IMR-90 (cell line): Measurements from ENCODE around the gene SLC9A7. TPM values are rescaled to one million over a fixed set of nuclear protein-coding genes. Genes with fewer than 3 reads are reported as not detected.

Experiments
- ATAC-seq: fragments of 200-7000 bp; cut with Tn5 transposase; 2 replicates; pipeline ENCODE4 v1.9.1; 2020; ENCODE audit warnings: low read depth, mild to moderate bottlenecking, moderate library complexity
- BruUV-seq: library from RNA; stranded (reverse); fragments of 400-500 nt; replicated peaks from 2 replicates; lab custom pipeline; 2021; lab: Mats Ljungman, UMichigan
- CTCF ChIA-PET: fragments of 300-600 bp; formaldehyde crosslinking; extraction: SDS; loops from one replicate; lab custom pipeline; 2021; ENCODE audit warnings: antibody characterized with exemption; lab: Yijun Ruan, JAX
- POLR2A ChIA-PET: fragments of 300-600 bp; sonication (Branson Sonifier 250); formaldehyde crosslinking; loops from one replicate; lab custom pipeline; 2022; ENCODE audit warnings: antibody characterized with exemption; ENCODE audit not compliant: unreplicated experiment; lab: Charles Lee
- DNase-seq: peaks from one replicate; pipeline ENCODE4 v3.0.0; 2013
- H2AFZ ChIP-seq: replicated peaks from 2 replicates; pipeline ENCODE3; 2013; ENCODE audit warnings: low read length, mild to moderate bottlenecking; ENCODE audit not compliant: poor library complexity
- H2AK5ac ChIP-seq: 2 replicates; pipeline ENCODE4 v1.6.1; 2013; ENCODE audit warnings: low read depth, low read length, inconsistent platforms
- H2AK9ac ChIP-seq: replicated peaks from 2 replicates; pipeline ENCODE3; 2013; ENCODE audit warnings: mild to moderate bottlenecking, low read depth, low read length, moderate library complexity; ENCODE audit not compliant: poor library complexity
- H2BK120ac ChIP-seq: 2 replicates; pipeline ENCODE4 v1.6.1; 2013; ENCODE audit warnings: low read depth, low read length, inconsistent platforms
- H2BK15ac ChIP-seq: 3 replicates; pipeline ENCODE4 v1.6.1; 2013; ENCODE audit warnings: low read depth, low read length, inconsistent platforms
- H2BK20ac ChIP-seq: 2 replicates; pipeline ENCODE4 v1.6.1; 2013; ENCODE audit warnings: low read depth, mild to moderate bottlenecking, inconsistent platforms, low read length, moderate library complexity
- H2BK5ac ChIP-seq: 2 replicates; pipeline ENCODE4 v1.6.1; 2013; ENCODE audit warnings: mild to moderate bottlenecking, low read depth, low read length, inconsistent platforms; ENCODE audit not compliant: poor library complexity, severe bottlenecking
- H3K14ac ChIP-seq: replicated peaks from 2 replicates; pipeline ENCODE4 v1.6.1; 2013; ENCODE audit warnings: low read depth, low read length, inconsistent platforms
- H3K18ac ChIP-seq: 2 replicates; pipeline ENCODE4 v1.6.1; 2013; ENCODE audit warnings: low read depth, low read length, control low read depth
- H3K23ac ChIP-seq: 2 replicates; pipeline ENCODE4 v1.6.1; 2013; ENCODE audit warnings: low read depth, low read length, inconsistent platforms
- H3K27ac ChIP-seq: 2 replicates; pipeline ENCODE4 v1.5.1; 2013; ENCODE audit warnings: mild to moderate bottlenecking, control low read depth, low read length; ENCODE audit not compliant: insufficient read depth
- H3K27me3 ChIP-seq: 2 replicates; pipeline ENCODE4 v1.6.1; 2013; ENCODE audit warnings: low read length; ENCODE audit not compliant: control insufficient read depth, insufficient read depth
- H3K36me3 ChIP-seq: 2 replicates; pipeline ENCODE4 v1.6.1; 2013; ENCODE audit warnings: low read length, mixed read lengths; ENCODE audit not compliant: control insufficient read depth, insufficient read depth
- H3K4ac ChIP-seq: 2 replicates; pipeline ENCODE4 v1.6.1; 2013; ENCODE audit warnings: low read depth, low read length, inconsistent platforms
- H3K4me1 ChIP-seq: 2 replicates; pipeline ENCODE4 v1.6.1; 2013; ENCODE audit warnings: low read length, mixed read lengths; ENCODE audit not compliant: control insufficient read depth, insufficient read depth
- H3K4me2 ChIP-seq: 2 replicates; pipeline ENCODE4 v1.6.1; 2013; ENCODE audit warnings: low read depth, mild to moderate bottlenecking, control low read depth, low read length, moderate library complexity
- H3K4me3 ChIP-seq: 2 replicates; pipeline ENCODE4 v1.5.1; 2013; ENCODE audit warnings: low read depth, mild to moderate bottlenecking, control low read depth, low read length, moderate library complexity; ENCODE audit not compliant: insufficient read depth
- H3K56ac ChIP-seq: 2 replicates; pipeline ENCODE4 v1.6.1; 2013; ENCODE audit warnings: low read length, inconsistent platforms; ENCODE audit not compliant: insufficient read depth; ENCODE audit errors: extremely low read depth
- H3K79me1 ChIP-seq, 2 experiments: 2 replicates each; pipeline ENCODE4 v1.6.1; 2013; ENCODE audit warnings: low read length in 2 of 2, inconsistent platforms in 1 of 2, low read depth in 1 of 2
- H3K9ac ChIP-seq: 2 replicates; pipeline ENCODE4 v1.6.1; 2013; ENCODE audit warnings: low read depth, low read length, control low read depth
- H3K9me1 ChIP-seq: 2 replicates; pipeline ENCODE4 v1.6.1; 2013; ENCODE audit warnings: low read length, inconsistent platforms; ENCODE audit not compliant: insufficient read depth
- H3K9me3 ChIP-seq: 2 replicates; pipeline ENCODE4 v1.6.1; 2013; ENCODE audit warnings: low read length; ENCODE audit not compliant: control insufficient read depth, insufficient read depth
- H4K20me1 ChIP-seq: 2 replicates; pipeline ENCODE4 v1.6.1; 2013; ENCODE audit warnings: low read length, inconsistent platforms; ENCODE audit not compliant: insufficient read depth
- H4K5ac ChIP-seq: 2 replicates; pipeline ENCODE4 v1.6.1; 2013; ENCODE audit warnings: mild to moderate bottlenecking, low read depth, low read length, control low read depth
- H4K8ac ChIP-seq, 2 experiments: 2 replicates each; pipeline ENCODE4 v1.6.1; 2013; ENCODE audit warnings: low read depth in 2 of 2, low read length in 2 of 2, control low read depth in 1 of 2, inconsistent platforms in 1 of 2
- H4K91ac ChIP-seq: 2 replicates; pipeline ENCODE4 v1.6.1; 2013; ENCODE audit warnings: low read depth, low read length, inconsistent platforms; ENCODE audit not compliant: insufficient read depth
- ELK1 ChIP-seq: fragments of 150-350 bp; IDR thresholded peaks from 2 replicates; pipeline ENCODE4 v1.6.1; 2016; ENCODE audit warnings: low read depth, mild to moderate bottlenecking, low read length, moderate library complexity, borderline replicate concordance
- NFE2L2 ChIP-seq: fragments of 150-350 bp; IDR thresholded peaks from 2 replicates; pipeline ENCODE4 v1.6.1; 2016; ENCODE audit warnings: low read depth, mild to moderate bottlenecking, low read length
- SMC3 ChIP-seq: fragments of 150-350 bp; IDR thresholded peaks from 2 replicates; pipeline ENCODE4 v1.6.1; 2016; ENCODE audit warnings: low read depth, mild to moderate bottlenecking, antibody characterized with exemption, low read length, moderate library complexity
- WGBS, 2 experiments: methylation state at CpG; one replicate each; pipeline versions ENCODE4 v1.1.5 to v1.1.7; 2013; ENCODE audit warnings: missing lambda C conversion rate in 2 of 2; ENCODE audit not compliant: insufficient read length in 1 of 2; ENCODE audit errors: extremely low coverage in 2 of 2; 5-methylcytosine and 5-hydroxymethylcytosine counted together
- dilution Hi-C: fragments of 300-500 bp; cut with HindIII; formaldehyde crosslinking; loops from one replicate; pipeline ENCODE4 v1.14.3; 2018; ENCODE audit warnings: low sequenced_read_pairs; ENCODE audit not compliant: unreplicated experiment
- in situ Hi-C: fragments of 300-500 bp; cut with MboI; formaldehyde crosslinking; loops from 3 replicates; pipeline ENCODE4 v1.14.3; 2019; ENCODE audit warnings: low sequenced_read_pairs, inconsistent platforms, mixed read lengths
- intact Hi-C: fragments of 100-400 bp; cut with micrococcal nuclease; formaldehyde crosslinking; loops from 2 replicates; pipeline ENCODE4 v1.10.0; 2022
- polyA plus RNA-seq, 3 experiments: library from polyadenylated mRNA; depleted of rRNA; stranded (reverse); fragments of >200 nt; gene quantifications; 2 replicates each; pipeline ENCODE4 v1.2.3, GENCODE V29; 2012; ENCODE audit warnings: low replicate concordance in 1 of 3
- total RNA-seq: library from RNA; depleted of rRNA; stranded (reverse); fragments of >200 nt; gene quantifications from 2 replicates; pipeline ENCODE4 v1.2.3, GENCODE V29; 2012

The SLC9A7 gene
- total and polyA plus RNA-seq, 2 of the 4 experiments (the other 2 are of a cell fraction), result 14.4 to 76.4 TPM

GRCh38 chrX:46754586-46755061, 4.3 kb downstream of the SLC9A7 start:
- CTCF ChIA-PET, result no interaction called here
- no peak overlapping the region for H3K23ac ChIP-seq
- ATAC-seq, result no peak
- TF ChIP-seq ELK1, result no peak
- TF ChIP-seq NFE2L2, result no peak
- TF ChIP-seq SMC3, result no peak
- DNase-seq, result no peak
- no peak overlapping the region for H3K56ac ChIP-seq
- H4K5ac ChIP-seq, result 0 out of 2 replicates have a peak overlapping the region, but pooled peaks have one; percentile 14
- no peak overlapping the region for H3K18ac ChIP-seq
- no peaks in the 10 kb centered on the region for H3K27me3 ChIP-seq
- no peak overlapping the region for H2BK20ac ChIP-seq
- peaks cover 5% of the 10 kb centered on the region for H3K4me1 ChIP-seq
- no peaks in the 10 kb centered on the region for H3K36me3 ChIP-seq
- H3K14ac ChIP-seq, result no peak overlapping the region
- intact Hi-C loops, result loop anchor here (5.0 to 10.0 kb wide), 3 partner anchors 160 to 338 kb away; partner anchors contain the start of gene JADE3
- no peak overlapping the region for H4K8ac ChIP-seq
- no TSS peak for BruUV-seq
- POLR2A ChIA-PET, result no interaction called here
- no CpG with 5 or more reads among the region's 3 CpGs for WGBS, 2 experiments
- no peak overlapping the region for H4K91ac ChIP-seq
- H3K9me1 ChIP-seq, result peaks cover 3% of the 10 kb centered on the region; the same call in 1 of the 2 replicates
- no peak overlapping the region for H3K27ac ChIP-seq
- dilution Hi-C loops, result no loop called here
- peaks cover 4 to 21% of the 10 kb centered on the region in 2 experiments; a peak in 2 of 4 replicates for H3K79me1 ChIP-seq
- H3K4me2 ChIP-seq, result no peak overlapping the region; the same call in 1 of the 2 replicates
- in situ Hi-C loops, result no loop called here
- H2BK120ac ChIP-seq, result no peak overlapping the region
- H3K9me3 ChIP-seq, result no peaks in the 10 kb centered on the region
- no peak overlapping the region for H2BK5ac ChIP-seq
- no peak overlapping the region for H2AK5ac ChIP-seq
- H3K4ac ChIP-seq, result no peak overlapping the region
- H3K4me3 ChIP-seq, result no peak overlapping the region
- H4K20me1 ChIP-seq, result no peaks in the 10 kb centered on the region; the same call in 1 of the 2 replicates
- H2BK15ac ChIP-seq, result no peak overlapping the region
- H2AK9ac ChIP-seq, result no peak overlapping the region
- H3K9ac ChIP-seq, result no peak overlapping the region
- H2AFZ ChIP-seq, result no peak overlapping the region
